ENCODE data around the gene P2RY2.

GRCh38 chr11:73213196-73214143 is 4.6 kb upstream of the P2RY2 start:
- TF ChIP-seq CTCF (IDR thresholded peaks at IDR 0.05; ENCODE audit: insufficient read depth, low read depth, low read length) (no peak), EZH2 (IDR thresholded peaks at IDR 0.05; ENCODE audit: insufficient read depth, low read length) (no peak)

All from astrocyte (in vitro differentiated cells and primary cell).